ENCODE results near the gene TPH2. TPM values are rescaled to one million over a fixed set of nuclear protein-coding genes. Genes with fewer than 3 reads are reported as not detected.

Gene TPH2
- total RNA-seq, 1 experiment from 2014 or later, result 0.83 TPM

DNA sequence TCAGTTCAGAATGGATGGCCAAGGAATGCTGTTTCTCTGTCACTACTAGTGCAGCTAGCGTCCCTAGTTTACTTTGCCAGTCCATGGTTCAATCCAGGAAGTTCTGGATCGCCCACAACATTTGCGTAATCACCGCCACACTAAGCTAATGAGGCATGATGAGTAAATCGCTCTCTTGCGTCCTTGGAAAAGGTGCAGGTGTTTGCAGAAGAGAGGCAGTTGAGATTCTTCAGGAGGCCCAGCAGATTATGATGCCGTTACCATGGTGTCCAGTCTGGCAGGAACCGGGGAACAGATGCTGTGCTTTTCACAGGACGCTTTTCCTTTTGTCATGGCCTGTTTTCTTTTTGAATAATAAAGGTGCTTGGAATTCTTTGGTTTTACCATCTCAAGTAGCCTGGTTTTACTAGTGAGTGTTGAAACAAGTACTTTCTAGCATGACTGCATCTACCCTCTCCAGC is 9.0 kb downstream of the TPH2 start:
- H3K36me3 Mint-ChIP-seq, result no peaks in the 10 kb centered on the region
- CTCF ChIA-PET, result interaction anchor here (1.1 kb wide), 1 partner anchor 9 kb away, joined by 6 read pairs; the partner anchor contains the start of gene TPH2
- peaks cover 83% of the 10 kb centered on the region for H3K4me1 Mint-ChIP-seq
- H3K27ac Mint-ChIP-seq, result peak overlapping the region; percentile 98
- no peaks in the 10 kb centered on the region for H3K9me3 Mint-ChIP-seq
- H3K27me3 Mint-ChIP-seq (ENCODE audit: low read depth), result peaks cover 3% of the 10 kb centered on the region
- DNase-seq (ENCODE audit: low spot score) (peak; percentile 71), ATAC-seq (peak; percentile 83)
- peak overlapping the region; percentile 41 for H3K4me3 Mint-ChIP-seq
- POLR2A ChIA-PET, result interaction anchor here (1.2 kb wide), 1 partner anchor 107 kb away, joined by 3 read pairs; no protein-coding TSS in a partner anchor
- TF ChIP-seq ATF2 (CRISPR knock-in tag; IDR thresholded peaks at IDR 0.05; ENCODE audit: borderline replicate concordance, low read depth) (no peak), SOX15 (CRISPR knock-in tag; IDR thresholded peaks at IDR 0.05) (no peak), SMAD4 (CRISPR knock-in tag; IDR thresholded peaks at IDR 0.05) (no peak), NR2C2 (CRISPR knock-in tag; IDR thresholded peaks at IDR 0.05) (no peak), PRDM15 (CRISPR knock-in tag; IDR thresholded peaks at IDR 0.05) (no peak), GTF2I (CRISPR knock-in tag; conservative IDR thresholded peaks at IDR 0.05) (no peak), ZBTB21 (CRISPR knock-in tag; IDR thresholded peaks at IDR 0.05; ENCODE audit: borderline replicate concordance) (peak; percentile 81; the same call in 1 of the 2 replicates), SP1 (CRISPR knock-in tag; conservative IDR thresholded peaks at IDR 0.05) (peak; percentile 43; the same call in 1 of the 2 replicates), JAZF1 (CRISPR knock-in tag; IDR thresholded peaks at IDR 0.05) (no peak), MXD4 (CRISPR knock-in tag; IDR thresholded peaks at IDR 0.05; ENCODE audit: borderline replicate concordance) (no peak), TP53 (CRISPR knock-in tag; IDR thresholded peaks at IDR 0.05) (no peak), NR3C1 (CRISPR knock-in tag; conservative IDR thresholded peaks at IDR 0.05; ENCODE audit: low read depth) (no peak), FOXK1 (CRISPR knock-in tag; IDR thresholded peaks at IDR 0.05) (peak; percentile 59; the same call in 1 of the 2 replicates), NFE2L1 (CRISPR knock-in tag; IDR thresholded peaks at IDR 0.05) (no peak), ETV6 (CRISPR knock-in tag; IDR thresholded peaks at IDR 0.05) (no peak), ZNF671 (CRISPR knock-in tag; IDR thresholded peaks at IDR 0.05) (no peak), ESRRA (CRISPR knock-in tag; IDR thresholded peaks at IDR 0.05; ENCODE audit: borderline replicate concordance) (no peak), MYBL2 (CRISPR knock-in tag; IDR thresholded peaks at IDR 0.05) (no peak)
- TF ChIP-seq, protein P1, sequence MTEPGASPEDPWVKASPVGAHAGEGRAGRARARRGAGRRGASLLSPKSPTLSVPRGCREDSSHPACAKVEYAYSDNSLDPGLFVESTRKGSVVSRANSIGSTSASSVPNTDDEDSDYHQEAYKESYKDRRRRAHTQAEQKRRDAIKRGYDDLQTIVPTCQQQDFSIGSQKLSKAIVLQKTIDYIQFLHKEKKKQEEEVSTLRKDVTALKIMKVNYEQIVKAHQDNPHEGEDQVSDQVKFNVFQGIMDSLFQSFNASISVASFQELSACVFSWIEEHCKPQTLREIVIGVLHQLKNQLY (CRISPR knock-in tag; IDR thresholded peaks at IDR 0.05), result no peak
- TF ChIP-seq, protein P2, sequence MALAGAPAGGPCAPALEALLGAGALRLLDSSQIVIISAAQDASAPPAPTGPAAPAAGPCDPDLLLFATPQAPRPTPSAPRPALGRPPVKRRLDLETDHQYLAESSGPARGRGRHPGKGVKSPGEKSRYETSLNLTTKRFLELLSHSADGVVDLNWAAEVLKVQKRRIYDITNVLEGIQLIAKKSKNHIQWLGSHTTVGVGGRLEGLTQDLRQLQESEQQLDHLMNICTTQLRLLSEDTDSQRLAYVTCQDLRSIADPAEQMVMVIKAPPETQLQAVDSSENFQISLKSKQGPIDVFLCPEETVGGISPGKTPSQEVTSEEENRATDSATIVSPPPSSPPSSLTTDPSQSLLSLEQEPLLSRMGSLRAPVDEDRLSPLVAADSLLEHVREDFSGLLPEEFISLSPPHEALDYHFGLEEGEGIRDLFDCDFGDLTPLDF (CRISPR knock-in tag; IDR thresholded peaks at IDR 0.05), result no peak
- TF ChIP-seq, protein P3, sequence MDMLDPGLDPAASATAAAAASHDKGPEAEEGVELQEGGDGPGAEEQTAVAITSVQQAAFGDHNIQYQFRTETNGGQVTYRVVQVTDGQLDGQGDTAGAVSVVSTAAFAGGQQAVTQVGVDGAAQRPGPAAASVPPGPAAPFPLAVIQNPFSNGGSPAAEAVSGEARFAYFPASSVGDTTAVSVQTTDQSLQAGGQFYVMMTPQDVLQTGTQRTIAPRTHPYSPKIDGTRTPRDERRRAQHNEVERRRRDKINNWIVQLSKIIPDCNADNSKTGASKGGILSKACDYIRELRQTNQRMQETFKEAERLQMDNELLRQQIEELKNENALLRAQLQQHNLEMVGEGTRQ (CRISPR knock-in tag; IDR thresholded peaks at IDR 0.05), result no peak
- TF ChIP-seq, protein P4, sequence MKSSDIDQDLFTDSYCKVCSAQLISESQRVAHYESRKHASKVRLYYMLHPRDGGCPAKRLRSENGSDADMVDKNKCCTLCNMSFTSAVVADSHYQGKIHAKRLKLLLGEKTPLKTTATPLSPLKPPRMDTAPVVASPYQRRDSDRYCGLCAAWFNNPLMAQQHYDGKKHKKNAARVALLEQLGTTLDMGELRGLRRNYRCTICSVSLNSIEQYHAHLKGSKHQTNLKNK (CRISPR knock-in tag; IDR thresholded peaks at IDR 0.05), result no peak
- TF ChIP-seq, protein P5, sequence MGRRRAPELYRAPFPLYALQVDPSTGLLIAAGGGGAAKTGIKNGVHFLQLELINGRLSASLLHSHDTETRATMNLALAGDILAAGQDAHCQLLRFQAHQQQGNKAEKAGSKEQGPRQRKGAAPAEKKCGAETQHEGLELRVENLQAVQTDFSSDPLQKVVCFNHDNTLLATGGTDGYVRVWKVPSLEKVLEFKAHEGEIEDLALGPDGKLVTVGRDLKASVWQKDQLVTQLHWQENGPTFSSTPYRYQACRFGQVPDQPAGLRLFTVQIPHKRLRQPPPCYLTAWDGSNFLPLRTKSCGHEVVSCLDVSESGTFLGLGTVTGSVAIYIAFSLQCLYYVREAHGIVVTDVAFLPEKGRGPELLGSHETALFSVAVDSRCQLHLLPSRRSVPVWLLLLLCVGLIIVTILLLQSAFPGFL (CRISPR knock-in tag; IDR thresholded peaks at IDR 0.05; ENCODE audit: borderline replicate concordance), result no peak
- TF ChIP-seq, protein P6, sequence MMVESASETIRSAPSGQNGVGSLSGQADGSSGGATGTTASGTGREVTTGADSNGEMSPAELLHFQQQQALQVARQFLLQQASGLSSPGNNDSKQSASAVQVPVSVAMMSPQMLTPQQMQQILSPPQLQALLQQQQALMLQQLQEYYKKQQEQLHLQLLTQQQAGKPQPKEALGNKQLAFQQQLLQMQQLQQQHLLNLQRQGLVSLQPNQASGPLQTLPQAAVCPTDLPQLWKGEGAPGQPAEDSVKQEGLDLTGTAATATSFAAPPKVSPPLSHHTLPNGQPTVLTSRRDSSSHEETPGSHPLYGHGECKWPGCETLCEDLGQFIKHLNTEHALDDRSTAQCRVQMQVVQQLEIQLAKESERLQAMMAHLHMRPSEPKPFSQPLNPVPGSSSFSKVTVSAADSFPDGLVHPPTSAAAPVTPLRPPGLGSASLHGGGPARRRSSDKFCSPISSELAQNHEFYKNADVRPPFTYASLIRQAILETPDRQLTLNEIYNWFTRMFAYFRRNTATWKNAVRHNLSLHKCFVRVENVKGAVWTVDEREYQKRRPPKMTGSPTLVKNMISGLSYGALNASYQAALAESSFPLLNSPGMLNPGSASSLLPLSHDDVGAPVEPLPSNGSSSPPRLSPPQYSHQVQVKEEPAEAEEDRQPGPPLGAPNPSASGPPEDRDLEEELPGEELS (CRISPR knock-in tag; IDR thresholded peaks at IDR 0.05), result peak; percentile 87; the same call in 1 of the 2 replicates

All from WTC11 (cell line).